ENCODE data around the gene CCR5.

Gene CCR5

DNA sequence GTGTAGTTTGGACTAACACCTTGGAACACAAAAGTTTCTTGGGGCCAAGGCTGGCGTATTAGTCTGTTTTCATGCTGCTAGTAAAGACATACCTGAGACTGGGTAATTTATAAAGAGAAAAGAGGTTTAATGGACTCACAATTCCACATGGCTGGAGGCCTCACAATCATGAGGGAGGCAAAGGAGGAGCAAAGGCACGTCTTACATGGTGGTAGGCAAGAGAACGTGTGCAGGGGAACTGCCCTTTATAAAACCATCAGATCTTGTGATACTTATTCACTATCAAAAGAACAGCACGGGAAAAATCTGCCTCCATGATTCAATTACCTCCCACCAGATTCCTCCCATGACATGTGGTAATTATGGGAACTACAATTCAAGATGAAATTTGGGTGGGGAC, 26.3 kb upstream of the CCR5 start:
- TF ChIP-seq FOXP2 (optimal IDR thresholded peaks at IDR 0.05; ENCODE audit: borderline replicate concordance, extremely low read depth, extremely low read length, insufficient read depth) (no peak), TAF1 (IDR thresholded peaks at IDR 0.05; ENCODE audit: borderline replicate concordance, insufficient read depth, low read length) (no peak), SIN3A (IDR thresholded peaks at IDR 0.05; ENCODE audit: borderline replicate concordance, insufficient read depth, low read length) (no peak), POLR2AphosphoS5 (IDR thresholded peaks at IDR 0.05; ENCODE audit: low read depth, low read length) (no peak)
- TF ChIP-seq, protein P1, sequence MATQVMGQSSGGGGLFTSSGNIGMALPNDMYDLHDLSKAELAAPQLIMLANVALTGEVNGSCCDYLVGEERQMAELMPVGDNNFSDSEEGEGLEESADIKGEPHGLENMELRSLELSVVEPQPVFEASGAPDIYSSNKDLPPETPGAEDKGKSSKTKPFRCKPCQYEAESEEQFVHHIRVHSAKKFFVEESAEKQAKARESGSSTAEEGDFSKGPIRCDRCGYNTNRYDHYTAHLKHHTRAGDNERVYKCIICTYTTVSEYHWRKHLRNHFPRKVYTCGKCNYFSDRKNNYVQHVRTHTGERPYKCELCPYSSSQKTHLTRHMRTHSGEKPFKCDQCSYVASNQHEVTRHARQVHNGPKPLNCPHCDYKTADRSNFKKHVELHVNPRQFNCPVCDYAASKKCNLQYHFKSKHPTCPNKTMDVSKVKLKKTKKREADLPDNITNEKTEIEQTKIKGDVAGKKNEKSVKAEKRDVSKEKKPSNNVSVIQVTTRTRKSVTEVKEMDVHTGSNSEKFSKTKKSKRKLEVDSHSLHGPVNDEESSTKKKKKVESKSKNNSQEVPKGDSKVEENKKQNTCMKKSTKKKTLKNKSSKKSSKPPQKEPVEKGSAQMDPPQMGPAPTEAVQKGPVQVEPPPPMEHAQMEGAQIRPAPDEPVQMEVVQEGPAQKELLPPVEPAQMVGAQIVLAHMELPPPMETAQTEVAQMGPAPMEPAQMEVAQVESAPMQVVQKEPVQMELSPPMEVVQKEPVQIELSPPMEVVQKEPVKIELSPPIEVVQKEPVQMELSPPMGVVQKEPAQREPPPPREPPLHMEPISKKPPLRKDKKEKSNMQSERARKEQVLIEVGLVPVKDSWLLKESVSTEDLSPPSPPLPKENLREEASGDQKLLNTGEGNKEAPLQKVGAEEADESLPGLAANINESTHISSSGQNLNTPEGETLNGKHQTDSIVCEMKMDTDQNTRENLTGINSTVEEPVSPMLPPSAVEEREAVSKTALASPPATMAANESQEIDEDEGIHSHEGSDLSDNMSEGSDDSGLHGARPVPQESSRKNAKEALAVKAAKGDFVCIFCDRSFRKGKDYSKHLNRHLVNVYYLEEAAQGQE (IDR thresholded peaks at IDR 0.05; ENCODE audit: insufficient read depth in 1 of 2, low read depth in 2 of 2, low read length in 2 of 2), result no peak

DNA sequence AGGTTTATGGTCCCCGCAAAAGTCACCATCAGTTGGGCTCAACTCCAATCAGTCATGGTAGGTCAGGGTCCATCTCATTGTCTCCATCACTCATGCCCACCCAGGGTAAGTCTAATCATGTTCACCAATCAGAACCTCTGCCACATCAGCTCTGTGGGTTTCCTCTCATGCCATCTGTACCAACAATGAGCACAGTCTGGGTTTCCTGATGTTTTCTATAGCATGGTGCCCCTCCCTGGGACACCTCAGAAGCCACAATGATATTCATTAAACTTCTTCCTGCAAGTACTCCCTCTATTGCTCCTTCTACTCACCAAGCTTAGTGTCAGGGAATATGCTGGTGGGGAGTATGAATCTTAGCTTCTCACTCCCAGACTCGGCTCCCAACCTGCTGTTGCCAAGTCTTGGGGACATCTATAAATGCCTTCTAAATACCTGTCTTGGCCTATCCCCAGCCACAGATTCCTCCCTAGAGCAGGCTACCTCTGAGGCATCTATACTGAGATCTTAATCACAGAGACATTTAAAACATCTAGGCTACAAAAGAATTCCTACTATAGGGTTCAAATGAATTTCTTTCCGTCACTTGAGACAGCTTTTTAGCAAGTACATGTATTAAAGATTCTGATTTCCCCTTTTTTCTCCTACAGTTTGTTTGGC, 21.8 kb upstream of the CCR5 start:
- TF ChIP-seq SIN3A (IDR thresholded peaks at IDR 0.05; ENCODE audit: borderline replicate concordance, insufficient read depth, low read length) (no peak), POLR2AphosphoS5 (IDR thresholded peaks at IDR 0.05; ENCODE audit: low read depth, low read length) (no peak), TAF1 (IDR thresholded peaks at IDR 0.05; ENCODE audit: borderline replicate concordance, insufficient read depth, low read length) (no peak), FOXP2 (optimal IDR thresholded peaks at IDR 0.05; ENCODE audit: borderline replicate concordance, extremely low read depth, extremely low read length, insufficient read depth) (no peak)
- TF ChIP-seq, protein P1 (IDR thresholded peaks at IDR 0.05; ENCODE audit: insufficient read depth in 1 of 2, low read depth in 2 of 2, low read length in 2 of 2), result no peak

DNA sequence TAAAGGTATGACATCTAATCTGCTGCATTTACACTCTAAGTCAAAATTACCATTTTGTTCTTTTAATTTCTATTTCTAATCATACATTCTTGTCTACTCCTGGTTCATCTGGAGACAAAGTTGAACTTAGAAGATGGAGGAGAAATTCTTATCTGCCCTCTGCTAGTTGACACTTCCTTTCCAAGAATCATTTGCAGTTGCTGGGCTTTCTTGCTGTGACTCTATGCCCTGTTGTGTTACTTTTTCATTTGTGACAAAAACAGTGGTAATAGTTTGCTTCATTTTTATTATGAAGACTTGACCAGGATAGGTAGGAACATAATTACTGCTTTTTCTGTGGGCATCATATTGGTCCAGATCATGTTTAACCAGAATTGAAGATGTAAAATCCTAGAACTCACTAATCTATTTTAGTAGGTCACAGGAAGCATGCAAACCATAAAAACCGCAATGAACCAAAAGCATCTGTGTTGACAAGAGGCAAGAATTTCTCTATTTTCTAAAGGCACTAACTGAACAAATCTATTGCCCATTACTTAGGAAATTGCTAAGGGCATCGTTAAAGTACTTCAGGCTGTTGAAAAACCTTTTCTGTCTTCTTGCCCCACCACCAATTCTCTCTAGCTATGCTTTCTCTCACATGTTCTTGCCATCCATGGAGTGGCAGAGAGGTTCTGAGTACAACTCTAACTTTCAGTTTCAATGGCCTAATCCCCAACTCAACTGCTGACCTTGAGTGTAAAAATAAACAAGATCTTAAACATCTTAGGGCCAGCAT, 21.1 kb upstream of the CCR5 start:
- TF ChIP-seq, protein P1 (IDR thresholded peaks at IDR 0.05; ENCODE audit: insufficient read depth in 1 of 2, low read depth in 2 of 2, low read length in 2 of 2), result no peak
- no peak for TF ChIP-seq FOXP2 (optimal IDR thresholded peaks at IDR 0.05; ENCODE audit: borderline replicate concordance, extremely low read depth, extremely low read length, insufficient read depth)

DNA sequence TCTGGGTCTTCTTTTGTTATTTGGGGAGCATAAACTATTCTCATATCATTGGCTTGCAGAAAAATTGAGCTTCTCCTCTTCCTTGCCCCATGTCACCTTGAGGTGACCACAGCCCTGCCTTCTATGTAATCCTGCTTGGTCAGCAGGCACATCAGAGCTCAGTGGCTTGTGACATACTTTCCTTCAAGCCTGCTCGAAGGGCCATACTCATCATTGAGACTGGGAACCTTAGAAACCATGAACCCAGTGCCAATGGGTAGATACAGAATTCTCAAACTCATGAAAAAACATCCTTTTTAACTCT, 20.5 kb upstream of the CCR5 start:
- TF ChIP-seq POLR2AphosphoS5 (IDR thresholded peaks at IDR 0.05; ENCODE audit: low read depth, low read length), result no peak
- no peak for TF ChIP-seq FOXP2 (optimal IDR thresholded peaks at IDR 0.05; ENCODE audit: borderline replicate concordance, extremely low read depth, extremely low read length, insufficient read depth)
- TF ChIP-seq, protein P1 (IDR thresholded peaks at IDR 0.05; ENCODE audit: insufficient read depth in 1 of 2, low read depth in 2 of 2, low read length in 2 of 2), result no peak
- no peak for TF ChIP-seq TAF1 (IDR thresholded peaks at IDR 0.05; ENCODE audit: borderline replicate concordance, insufficient read depth, low read length)
- no peak for TF ChIP-seq SIN3A (IDR thresholded peaks at IDR 0.05; ENCODE audit: borderline replicate concordance, insufficient read depth, low read length)
